Stimulated activated CD4-positive, alpha-beta T cell treated with anti-CD3 and anti-CD28 coated beads, Interleukin-2, amount 100 ng/mL, for 24 hours (primary cell): ENCODE data around the gene GOLGA6L26.
"Not testable (repeated sequence)": the region's sequence is repeated elsewhere in the genome, so short reads cannot be mapped to it uniquely, and the experiment has no call there.

Experiments used
- DNase-seq, 2 donors: peaks; one replicate each; pipeline ENCODE4 v3.0.0-alpha.2; 2020

GOLGA6L26 gene

GRCh38 chr15:23334096-23334495 lies at the start of gene GOLGA6L26:
Gene GOLGA6L26 (minus strand): TSS chr15:23334196. CDS start chr15:23334135, 61 bp downstream.
- not testable (repeated sequence) for DNase-seq

- DNase-seq = not testable (repeated sequence)
Observed at GRCh38 chr15:23381192-23381591, 47.2 kb upstream of the GOLGA6L26 start.

- not testable (repeated sequence) for DNase-seq
Observed at GRCh38 chr15:23380700-23381099, 46.7 kb upstream of the GOLGA6L26 start.

GRCh38 chr15:23378946-23379345 lies 45.0 kb upstream of the GOLGA6L26 start:
- not testable (repeated sequence) for DNase-seq

- not testable (repeated sequence) for DNase-seq
Observed at GRCh38 chr15:23374226-23374625, 40.2 kb upstream of the GOLGA6L26 start.

- DNase-seq = not testable (repeated sequence)
Observed at GRCh38 chr15:23372891-23373600, 39.0 kb upstream of the GOLGA6L26 start.

- DNase-seq = no peak
Observed at GRCh38 chr15:23372284-23372683, 38.3 kb upstream of the GOLGA6L26 start.

GRCh38 chr15:23371868-23372267 lies 37.9 kb upstream of the GOLGA6L26 start:
- DNase-seq = not testable (repeated sequence)

GRCh38 chr15:23371134-23371533 lies 37.1 kb upstream of the GOLGA6L26 start:
- DNase-seq = not testable (repeated sequence)

GRCh38 chr15:23370578-23370977 lies 36.6 kb upstream of the GOLGA6L26 start:
- DNase-seq = no peak

GRCh38 chr15:23364261-23364660 lies 30.3 kb upstream of the GOLGA6L26 start:
- not testable (repeated sequence) for DNase-seq

GRCh38 chr15:23362622-23363021 lies 28.6 kb upstream of the GOLGA6L26 start:
- DNase-seq = not testable (repeated sequence)

GRCh38 chr15:23354448-23354847 lies 20.5 kb upstream of the GOLGA6L26 start, which contains the start of gene GOLGA8S:
Gene GOLGA8S (plus strand): TSS chr15:23354748. CDS start chr15:23354810, 62 bp downstream.
- DNase-seq = not testable (repeated sequence)

GRCh38 chr15:23311233-23311632 lies 22.8 kb downstream of the GOLGA6L26 start:
- not testable (repeated sequence) for DNase-seq

- not testable (repeated sequence) for DNase-seq
Observed at GRCh38 chr15:23305921-23306320, 28.1 kb downstream of the GOLGA6L26 start.

- DNase-seq = not testable (repeated sequence)
Observed at GRCh38 chr15:23304805-23305204, 29.2 kb downstream of the GOLGA6L26 start.

GRCh38 chr15:23304267-23304666 lies 29.7 kb downstream of the GOLGA6L26 start:
- not testable (repeated sequence) for DNase-seq

GRCh38 chr15:23303654-23304053 lies 30.3 kb downstream of the GOLGA6L26 start:
- peak; percentile 8 to 41 for DNase-seq

- DNase-seq = not testable (repeated sequence)
Observed at GRCh38 chr15:23303246-23303645, 30.8 kb downstream of the GOLGA6L26 start.
